Measurements from ENCODE around the gene TOE1.

DNA sequence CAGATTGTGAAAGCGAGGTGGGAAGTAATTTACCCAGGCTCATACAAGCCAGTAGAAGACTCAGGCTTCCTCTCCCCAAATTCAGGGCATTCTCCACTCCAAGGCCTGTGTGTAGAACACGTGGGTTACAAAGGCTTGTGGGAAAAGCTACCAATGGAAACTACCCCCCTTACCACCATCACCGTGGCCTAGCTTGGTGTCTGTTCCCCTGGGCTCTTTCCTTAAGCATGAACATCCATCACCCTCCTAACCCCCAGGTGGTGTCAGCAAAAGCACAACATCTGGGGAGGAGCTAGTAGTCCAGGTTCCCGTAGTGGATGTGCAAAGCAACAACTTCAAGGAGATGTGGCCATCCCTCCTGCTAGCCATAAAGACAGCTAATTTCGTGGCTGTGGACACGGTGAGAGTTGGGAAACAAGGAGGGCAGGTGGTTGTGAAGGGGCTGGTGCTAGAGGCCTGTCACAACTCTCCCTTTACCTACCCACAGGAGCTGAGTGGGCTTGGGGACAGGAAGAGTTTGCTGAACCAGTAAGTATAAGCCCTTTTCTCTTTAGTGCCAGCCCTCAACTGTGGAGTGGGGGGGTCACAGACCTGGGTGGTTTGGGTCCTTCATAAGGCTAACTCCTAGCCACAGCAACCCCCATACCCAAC is 971 bp downstream of the TOE1 start:
- TF ChIP-seq POLR2AphosphoS5 (IDR thresholded peaks at IDR 0.05; ENCODE audit: borderline replicate concordance, low read depth, low read length) (no peak), EZH2 (IDR thresholded peaks at IDR 0.05) (no peak)
